Measurements from ENCODE around the gene RPN1.
"Not testable (repeated sequence)": the region's sequence is repeated elsewhere in the genome, so short reads cannot be mapped to it uniquely, and the experiment has no call there.

RPN1 gene

DNA sequence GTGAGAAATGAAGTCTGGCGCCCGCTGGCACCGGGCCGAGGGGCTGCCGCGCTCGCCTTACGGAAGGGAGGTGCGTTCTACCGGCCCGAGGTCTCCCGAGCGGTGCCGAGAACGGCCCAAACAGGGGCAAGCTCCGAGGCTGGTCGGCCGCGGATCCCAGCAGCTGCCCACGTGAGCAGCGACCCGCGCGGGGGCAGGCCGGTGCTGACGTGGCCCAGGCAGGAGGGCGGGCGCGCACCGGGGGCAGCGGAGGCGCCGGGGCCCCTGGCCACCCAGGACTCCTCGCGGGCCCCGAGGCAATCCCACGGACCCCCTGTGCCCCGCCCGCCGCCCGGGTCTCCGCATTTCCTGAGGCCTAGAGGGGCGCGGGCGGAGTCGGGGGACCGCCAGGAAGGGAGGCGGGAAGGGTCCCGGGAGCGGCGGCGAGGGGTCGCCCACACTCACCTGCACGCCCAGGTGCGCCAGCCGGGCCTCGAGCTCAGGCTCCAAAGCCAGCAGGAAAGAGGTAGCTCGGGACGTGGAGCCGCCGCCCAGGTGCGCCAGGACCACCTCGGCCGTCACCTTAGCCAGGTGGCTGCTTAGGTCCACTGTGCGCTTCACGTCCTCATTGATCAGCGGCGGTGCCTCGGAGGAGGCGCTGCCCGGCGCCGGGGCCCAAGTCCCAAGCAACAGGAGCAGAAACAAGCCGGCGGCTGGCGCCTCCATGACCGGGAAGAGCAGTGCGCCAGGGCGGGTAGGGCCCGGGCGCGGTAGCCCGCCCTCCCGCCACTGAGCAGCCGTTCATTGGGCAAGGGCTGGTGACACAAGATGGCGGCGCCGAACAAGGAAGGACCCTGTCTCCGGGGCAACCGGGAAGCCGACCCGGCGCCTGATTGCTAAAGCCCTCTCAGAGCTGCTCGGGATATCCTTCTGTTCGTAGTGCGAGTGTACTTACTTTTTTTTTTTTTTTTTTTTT, at the start of gene RPN1:
TSS of gene RPN1 (minus strand) at position 723 of the 955 bp plus-strand sequence. CDS start at position 705, 18 bp downstream.
- peak; percentile 87 for DNase-seq

DNA sequence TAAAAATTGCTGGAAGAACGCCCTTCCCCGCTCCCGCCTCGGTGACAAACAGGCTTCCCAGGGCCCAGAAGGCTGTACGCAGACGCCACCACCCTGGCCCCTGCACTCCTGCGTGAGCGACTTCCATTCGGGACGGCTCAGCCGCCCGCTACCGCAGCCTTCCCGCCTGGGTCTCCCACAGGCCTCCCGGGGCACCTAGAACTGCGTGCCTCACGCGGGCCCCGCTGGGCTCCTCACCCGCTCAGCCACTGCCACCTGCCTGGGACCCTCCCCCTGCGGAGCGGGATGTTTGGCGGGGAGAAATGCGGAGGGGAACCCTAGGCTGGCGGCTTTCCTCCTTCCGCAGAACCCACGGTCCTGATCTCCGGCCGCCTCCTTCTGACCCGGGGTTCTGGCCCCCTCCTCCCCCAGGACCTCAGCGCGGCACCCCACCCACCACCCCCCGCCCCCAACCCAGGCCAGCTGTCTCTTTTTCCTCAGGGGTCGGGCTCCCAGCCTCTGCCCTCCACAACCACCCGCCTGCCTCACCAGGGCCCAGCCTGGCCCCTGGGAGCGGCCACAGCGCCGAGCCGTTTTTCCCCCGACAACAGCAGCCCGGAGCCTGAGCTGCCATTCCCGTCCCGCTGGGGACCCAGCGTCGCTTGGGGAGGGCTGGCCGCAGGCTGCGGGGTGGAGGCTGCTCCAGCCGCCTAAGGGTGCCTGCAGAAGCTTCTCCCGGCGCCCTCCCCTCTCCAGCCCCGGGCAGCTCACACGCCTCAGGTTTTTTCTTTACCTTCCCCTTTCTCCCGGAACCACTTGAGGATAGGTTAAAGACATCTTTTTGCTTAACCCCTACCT, 47.8 kb upstream of the RPN1 start:
- DNase-seq = peak; percentile 48

DNA sequence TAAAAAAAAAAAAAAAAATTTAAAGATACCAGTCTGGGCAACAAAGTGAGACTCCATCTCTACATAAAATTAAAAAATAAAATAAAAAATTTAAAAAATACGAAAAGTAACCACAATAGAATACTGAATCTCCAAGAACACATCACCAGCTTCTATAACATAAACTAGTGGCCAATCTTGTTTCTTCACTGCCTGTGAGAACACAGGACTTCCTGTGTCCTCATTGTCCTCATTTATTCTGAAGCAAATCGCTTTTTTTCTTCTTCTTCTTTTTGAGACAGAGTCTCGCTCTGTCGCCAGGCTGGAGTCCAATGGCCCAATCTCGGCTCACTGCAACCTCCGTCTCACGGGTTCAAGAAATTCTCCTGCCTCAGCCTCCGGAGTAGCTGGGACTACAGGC, 46.7 kb upstream of the RPN1 start:
- no peak for DNase-seq

DNA sequence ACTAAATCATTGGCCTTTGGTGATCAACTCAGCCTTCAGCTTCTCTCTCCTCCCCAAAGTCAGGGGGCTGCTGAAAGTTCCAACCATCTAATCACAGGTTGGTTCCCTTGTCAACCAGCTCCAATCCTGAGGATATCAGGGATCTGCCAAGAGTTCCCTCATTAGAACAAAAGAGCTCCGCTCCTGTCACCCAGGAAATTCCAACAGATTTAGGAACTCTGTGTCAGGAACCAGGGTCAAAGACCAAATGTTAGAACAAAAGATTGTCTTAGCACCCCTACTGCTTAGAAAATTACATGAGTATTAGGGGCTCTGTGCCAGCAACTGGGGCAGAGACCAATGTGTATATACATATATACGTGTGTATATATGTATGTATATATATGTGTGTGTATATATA, 43.1 kb upstream of the RPN1 start:
- no peak for DNase-seq

DNA sequence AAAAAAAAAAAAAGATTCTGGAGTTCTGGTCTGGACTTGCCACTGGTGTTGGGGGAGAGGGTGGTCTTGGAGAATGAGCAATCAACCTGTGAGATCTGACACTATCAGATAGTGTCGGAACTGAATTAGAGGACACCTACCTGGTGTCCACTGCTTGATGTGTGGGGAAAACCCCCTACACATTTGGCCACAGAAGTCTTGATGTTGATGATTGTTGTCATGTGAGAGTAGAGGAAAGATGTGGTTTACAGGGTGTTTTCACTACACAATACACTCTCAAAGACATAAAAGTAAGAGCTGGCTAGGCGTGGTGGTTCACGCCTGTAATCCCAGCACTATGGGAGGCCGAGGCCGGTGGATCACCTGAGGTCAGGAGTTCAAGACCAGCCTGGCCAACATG, 38.4 kb upstream of the RPN1 start:
- no peak for DNase-seq

DNA sequence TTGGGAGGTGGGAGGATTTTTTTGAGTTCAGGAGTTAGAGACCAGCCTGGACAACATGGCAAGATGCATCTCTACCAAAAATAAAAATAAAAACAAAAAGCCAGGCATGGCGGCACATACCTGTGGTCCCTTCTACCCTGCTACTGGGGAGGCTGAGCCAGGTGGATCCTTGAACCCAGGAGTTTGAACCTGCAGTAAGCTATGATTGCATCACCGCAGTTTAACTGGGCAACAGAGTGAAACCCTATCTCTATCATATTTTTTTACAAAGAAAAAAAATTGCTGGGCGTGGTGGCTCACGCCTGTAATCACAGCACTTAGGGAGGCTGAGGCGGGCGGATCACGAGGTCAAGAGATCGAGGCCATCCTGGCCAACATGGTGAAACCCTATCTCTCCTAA, 35.8 kb upstream of the RPN1 start:
- DNase-seq = no peak

DNA sequence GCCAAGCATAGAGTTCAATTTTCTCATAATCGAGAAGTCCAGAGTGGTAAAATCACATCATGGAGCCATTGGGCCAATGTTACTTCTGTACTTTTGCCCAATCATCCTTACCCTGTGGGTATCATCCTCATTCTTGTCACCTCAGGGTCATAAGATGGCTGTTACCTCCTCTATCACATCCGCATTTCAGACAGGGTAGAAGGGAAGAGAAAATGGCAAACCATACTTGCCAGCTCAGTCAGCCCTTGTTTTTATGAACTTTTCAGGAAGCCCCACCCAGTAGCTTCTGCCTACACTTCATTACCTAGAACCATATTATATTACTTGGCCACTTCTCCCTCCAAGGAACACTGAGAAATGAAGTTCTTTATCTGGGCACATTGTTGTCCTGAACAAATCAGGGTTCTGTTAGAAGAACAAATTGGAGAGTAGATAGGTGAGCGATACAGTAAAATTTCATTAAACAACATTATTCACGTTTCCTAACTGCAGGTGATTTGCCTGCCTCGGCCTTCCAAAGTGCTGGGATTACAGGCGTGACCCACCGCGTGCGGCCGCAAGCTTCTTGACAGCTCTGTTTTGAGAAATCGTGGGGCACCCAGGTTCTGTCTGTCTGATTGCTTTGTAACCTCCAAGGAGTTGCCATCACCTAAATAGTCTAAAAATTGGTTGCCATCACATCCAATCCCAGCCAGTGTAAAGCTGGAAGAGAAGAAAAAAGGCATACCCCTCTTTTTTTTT, 34.5 kb upstream of the RPN1 start:
- DNase-seq = no peak

DNA sequence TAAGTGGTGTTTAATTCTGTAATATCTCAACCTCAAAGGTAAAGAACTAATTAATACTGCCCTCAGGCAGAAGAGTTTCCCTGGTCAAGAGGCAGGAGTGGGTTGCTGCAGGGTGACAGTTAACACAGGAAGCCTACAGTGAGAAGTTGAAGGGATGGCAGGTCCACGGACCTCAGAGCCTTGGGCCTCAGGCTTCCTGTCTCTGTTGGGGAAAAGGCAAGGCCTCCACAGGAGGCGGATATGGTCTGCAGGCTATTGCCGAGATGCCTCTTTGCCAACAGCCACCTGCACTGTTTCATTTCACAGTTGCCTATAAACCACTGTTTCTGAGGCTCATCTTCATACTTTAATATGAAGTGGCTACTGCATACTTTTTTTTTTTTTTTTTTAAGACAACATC, 33.3 kb upstream of the RPN1 start:
- DNase-seq = no peak

DNA sequence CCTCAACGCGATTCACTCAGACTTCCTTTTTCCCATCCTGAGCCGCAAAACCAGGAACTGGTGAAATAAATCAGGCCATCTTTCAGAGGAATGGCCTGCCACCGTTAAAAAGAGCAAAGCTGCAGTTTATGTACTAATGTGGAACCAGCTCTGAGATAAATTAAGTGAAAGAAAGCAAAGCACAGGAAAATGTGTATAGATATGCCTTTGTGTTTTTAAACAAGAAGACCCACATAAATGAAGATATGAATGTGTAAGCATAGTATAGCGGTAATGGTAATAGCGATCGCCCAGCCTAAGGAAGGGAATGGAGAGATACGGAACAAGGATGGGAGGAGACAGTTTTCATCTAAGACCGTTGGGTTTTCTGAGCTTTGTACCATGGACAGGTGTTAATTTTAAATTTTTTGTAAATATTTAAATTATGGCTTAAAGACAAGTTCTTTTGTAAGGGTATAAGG, 30.8 kb upstream of the RPN1 start:
- no peak for DNase-seq

DNA sequence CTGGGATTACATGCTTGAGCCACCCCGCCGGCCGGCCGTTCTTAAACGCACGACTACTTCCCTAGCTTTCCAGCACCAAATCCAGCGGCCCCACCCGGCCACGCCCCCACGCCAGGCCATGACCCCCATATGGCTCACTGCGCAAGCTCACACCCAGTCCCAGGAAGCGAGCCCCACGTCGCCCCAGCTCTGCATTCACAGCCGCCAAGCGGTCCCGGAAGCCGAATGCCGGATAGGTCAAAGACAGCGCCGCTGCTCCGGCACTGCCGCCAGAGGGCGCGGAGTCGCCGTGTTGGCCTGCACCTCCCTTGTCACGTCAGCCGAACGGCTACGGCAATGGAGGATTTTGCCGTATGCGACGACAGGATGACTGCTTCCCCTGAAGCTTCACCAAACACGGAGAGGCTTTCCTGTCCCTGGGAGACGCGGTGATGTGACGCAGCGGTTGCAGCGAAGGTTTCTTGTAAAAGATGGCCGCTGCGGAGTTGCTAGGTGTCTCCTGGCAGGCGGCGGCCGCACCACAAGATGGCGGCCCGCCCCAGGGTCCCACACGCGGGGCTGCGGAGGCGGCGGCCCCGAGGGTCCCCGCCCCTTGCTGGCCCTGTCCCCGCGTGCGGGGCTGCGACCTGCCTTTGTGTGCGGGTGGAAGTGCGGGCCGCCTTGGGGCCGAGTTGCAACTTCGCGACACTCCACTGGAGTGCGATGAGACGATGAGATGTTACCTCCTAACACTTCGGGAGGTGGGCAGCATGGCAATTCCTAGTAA, 30.2 kb upstream of the RPN1 start:
- peak; percentile 91 for DNase-seq

DNA sequence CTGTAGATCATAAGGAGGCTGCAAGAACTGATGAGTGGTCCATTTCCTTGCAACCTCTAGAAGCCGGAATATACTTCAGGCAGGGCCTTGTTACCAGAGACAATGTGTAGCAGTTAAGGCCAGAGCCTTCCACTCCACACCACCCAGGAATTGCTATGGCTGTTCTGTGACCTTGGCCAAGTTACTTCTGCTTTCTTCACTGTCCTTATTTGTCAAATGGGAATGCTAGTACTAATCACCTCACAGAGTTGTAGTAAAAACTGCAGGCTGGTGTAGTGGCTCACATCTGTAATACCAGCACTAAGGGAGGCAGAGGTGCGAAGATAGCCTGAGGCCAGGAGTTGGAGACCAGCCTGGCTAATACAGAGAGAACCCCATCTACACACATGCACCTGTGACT, 28.7 kb upstream of the RPN1 start:
- no peak for DNase-seq

DNA sequence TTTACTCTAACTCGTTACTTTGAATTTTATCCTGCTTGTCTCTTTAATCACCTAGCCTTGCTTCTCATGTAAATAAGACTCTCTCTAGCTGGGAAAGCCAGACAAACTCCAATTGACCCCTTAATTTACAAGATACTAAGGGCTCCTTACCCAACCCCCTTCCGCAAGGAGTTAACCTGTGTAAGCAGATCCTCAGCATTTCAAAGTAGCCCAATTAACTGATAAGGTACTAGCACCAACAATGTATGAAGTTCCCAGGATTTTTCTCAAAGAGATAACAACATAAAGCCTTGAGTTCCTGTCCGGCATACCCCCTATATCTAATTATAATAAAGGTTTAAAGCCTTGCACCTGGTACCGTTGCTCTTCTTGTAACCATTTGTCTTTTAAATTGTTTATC, 25.2 kb upstream of the RPN1 start:
- DNase-seq = not testable (repeated sequence)

DNA sequence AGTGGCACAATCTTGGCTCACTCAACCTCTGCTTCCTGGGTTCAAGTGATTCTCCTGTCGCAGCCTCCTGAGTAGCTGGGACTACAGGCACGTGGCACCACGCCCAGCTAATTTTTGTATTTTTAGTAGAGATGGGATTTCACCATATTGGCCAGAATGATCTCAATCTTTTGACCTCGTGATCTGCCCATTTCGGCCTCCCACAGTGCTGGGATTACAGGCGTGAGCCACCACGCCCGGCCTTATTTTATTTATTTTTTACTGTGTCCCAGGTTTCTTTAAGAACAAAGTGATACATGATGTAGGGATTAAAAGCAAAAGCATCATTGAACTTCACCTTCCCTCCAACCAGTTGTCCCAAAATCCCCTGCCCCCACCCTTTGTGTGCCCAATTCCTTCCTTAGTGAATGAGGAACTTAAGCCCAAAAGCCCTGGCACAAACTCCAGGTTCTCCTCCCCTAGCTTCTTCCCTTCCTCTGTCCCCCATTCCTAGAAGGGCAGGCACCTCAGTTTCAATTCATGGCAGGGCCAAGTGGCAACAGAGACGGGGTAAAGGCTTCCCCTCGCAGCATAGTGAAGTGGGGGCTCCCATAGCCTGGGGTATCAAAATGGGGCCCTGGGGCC, 23.7 kb upstream of the RPN1 start:
- no peak for DNase-seq

DNA sequence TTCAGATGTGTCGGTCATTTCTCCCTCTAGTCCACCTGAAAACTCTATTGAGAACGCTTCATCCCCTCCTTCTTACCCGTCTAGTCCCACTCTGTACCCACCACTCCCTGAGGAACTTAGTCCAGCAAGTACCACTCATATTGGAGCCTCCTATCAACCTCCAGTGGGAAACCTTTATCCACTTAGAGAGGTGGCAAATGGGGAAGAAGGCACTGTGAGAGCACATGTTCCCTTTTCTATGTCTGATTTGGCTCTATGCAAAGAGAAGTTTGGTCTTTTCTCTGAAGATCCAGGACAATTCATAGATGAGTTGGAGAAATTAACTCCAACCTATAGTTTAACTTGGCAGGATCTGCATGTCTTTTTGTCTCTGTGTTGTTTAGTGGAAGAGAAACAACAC, 17.0 kb upstream of the RPN1 start:
- DNase-seq = no peak

DNA sequence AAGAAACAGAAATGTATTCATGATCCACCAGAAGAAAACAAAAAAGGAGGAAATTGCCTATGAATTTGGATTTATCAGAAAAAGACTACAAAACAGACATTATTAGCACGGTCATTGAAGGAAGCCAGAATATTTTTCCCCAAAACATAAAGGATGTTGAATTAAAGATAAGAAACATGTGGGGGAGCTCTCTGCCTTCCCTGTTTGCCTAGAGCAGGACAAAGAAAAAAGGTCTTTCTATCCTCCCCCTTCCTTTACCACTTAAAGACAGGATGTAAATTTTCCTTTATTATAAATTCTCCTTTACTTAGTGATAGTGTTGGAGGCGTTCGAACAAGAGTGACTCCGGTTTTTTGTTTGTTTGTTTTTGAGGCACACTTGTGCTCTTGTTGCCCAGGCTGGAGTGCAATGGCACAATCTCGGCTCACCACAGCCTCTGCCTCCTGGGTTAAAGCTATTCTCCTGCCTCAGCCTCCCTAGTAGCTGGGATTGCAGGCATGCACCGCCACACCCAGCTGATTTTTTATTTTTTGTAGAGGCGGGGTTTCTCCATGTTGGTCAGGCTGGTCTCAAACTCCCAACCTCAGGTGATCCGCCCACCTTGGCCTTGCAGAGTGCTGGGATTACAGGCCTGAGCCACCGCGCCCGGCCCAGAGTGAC, 14.9 kb upstream of the RPN1 start:
- DNase-seq = no peak

DNA sequence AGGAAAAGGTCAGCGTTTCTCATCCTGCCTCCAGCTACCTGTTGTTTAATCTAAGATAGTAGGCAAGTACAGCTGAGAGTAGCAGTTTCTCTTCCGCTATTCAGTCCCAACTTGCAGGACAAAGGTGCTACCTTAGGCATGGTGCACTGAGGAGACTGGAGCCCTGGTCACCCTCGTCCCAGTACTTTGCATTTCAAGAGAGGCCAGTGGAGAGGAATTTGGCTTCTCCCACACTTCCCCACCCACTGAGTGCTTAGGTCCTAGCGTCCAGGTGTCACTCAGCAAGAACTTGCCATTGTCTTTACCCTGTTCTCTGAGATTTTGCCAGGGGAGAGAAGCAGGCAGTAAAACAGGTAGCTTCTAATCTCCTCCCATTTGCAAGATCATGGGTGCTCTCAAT, 12.5 kb upstream of the RPN1 start:
- no peak for DNase-seq

DNA sequence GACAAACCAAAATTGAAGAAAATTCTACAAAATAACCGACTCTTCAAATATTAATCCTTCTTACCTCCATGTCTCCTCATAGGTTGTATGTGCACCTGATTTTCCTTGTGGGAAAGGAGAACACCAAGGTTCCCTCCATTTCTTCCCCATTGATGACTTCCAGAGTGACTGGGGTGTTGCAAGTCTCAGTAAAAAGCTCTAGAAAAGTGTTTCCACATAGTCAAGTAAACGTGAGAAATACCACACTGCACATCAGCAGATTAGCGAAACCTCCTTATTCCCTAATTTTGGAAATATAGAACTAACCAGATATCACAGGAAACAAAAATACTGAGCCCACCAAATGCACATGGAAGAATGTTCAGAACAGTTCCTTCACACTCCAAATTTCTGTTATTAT, 4.9 kb upstream of the RPN1 start:
- no peak for DNase-seq

DNA sequence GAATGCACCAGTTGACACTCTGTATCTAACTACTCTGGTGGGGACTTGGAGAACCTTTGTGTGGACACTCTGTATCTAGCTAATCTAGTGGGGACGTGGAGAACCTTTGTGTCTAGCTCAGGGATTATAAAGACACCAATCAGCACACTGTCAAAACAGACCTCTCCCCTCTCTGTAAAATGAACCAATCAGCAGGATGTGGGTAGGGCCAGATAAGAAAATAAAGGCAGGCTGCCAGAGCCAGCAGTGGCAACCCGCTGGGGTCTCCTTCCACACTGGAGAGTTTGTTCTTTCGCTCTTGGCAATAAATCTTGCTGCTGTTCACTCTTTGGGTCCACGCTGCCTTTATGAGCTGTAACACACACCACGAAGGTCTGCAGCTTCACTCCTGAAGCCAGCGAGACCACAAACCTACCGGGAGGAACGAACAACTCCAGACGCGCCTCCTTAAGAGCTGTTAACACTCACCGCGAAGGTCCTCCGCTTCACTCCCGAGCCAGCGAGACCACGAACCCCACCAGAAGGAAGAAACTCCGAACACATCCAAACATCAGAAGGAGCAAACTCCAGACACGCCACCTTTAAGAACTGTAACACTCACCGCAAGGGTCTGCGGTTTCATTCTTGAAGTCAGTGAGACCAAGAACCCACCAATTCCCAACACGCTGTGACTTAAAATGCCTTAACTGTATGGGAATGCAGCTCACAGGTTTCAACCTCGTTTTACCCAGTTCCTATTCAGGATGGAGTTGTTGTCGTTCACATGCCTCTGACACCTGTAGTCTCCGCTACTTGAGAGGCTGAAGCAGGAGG, 3.6 kb upstream of the RPN1 start:
- DNase-seq = not testable (repeated sequence)

DNA sequence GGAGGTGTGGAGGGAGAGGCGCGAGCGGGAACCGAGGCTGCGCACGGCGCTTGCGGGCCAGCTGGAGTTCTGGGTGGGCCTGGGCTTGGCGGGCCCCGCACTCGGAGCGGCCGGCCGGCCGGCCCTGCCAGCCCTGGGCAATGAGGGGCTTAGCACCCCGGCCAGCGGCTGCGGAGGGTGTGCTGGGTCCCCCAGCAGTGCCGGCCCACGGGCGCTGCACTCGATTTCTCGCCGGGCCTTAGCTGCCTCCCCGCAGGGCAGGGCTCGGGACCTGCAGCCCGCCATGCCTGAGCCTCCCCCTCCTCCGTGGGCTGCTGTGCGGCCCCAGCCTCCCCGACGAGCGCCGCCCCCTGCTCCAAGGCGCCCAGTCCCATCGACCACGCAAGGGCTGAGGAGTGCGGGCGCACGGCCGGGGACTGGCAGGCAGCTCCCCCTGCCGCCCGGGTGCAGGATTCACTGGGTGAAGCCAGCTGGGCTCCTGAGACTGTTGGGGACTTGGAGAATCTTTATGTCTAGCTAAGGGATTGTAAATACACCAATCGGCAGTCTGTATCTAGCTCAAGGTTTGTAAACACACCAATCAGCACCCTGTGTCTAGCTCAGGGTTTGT, 2.9 kb upstream of the RPN1 start:
- DNase-seq = not testable (repeated sequence)
